T follicular helper cell (primary cell): ENCODE results near the gene OR8D2.

Source experiments
- DNase-seq: peaks from one replicate; pipeline ENCODE4 v3.0.0-alpha.2; 2020; ENCODE audit warnings: low read depth
- total RNA-seq, 2 experiments: gene quantifications; one replicate each; lab custom pipeline; 2026; lab: John Stamatoyannopoulos, UW

The OR8D2 gene
- total RNA-seq = 0 reads per million in 2 experiments

GRCh38 chr11:124320097-124320496 is at the start of gene OR8D2:
TSS of gene OR8D2 (minus strand) at chr11:124320197. CDS start at chr11:124320197, 0 bp downstream.
- DNase-seq = no peak

GRCh38 chr11:124359566-124359965 is 39.6 kb upstream of the OR8D2 start:
- no peak for DNase-seq

- DNase-seq = no peak
These were observed 26.4 kb upstream of the OR8D2 start for GRCh38 chr11:124346311-124346955.

GRCh38 chr11:124344346-124344745 is 24.3 kb upstream of the OR8D2 start:
- DNase-seq = no peak

- DNase-seq = no peak
These were observed 20.1 kb upstream of the OR8D2 start for GRCh38 chr11:124340142-124340447.

GRCh38 chr11:124339396-124340141 is 19.6 kb upstream of the OR8D2 start:
- no peak for DNase-seq

- DNase-seq = no peak
These were observed 11.9 kb upstream of the OR8D2 start for GRCh38 chr11:124331873-124332272.

GRCh38 chr11:124329787-124330478 is 9.9 kb upstream of the OR8D2 start:
- DNase-seq = no peak

- DNase-seq = no peak
These were observed 7.8 kb upstream of the OR8D2 start for GRCh38 chr11:124327775-124328174.

GRCh38 chr11:124322356-124322755 is 2.4 kb upstream of the OR8D2 start:
- no peak for DNase-seq

GRCh38 chr11:124315052-124315451 is 4.9 kb downstream of the OR8D2 start:
- no peak for DNase-seq

GRCh38 chr11:124313849-124314248 is 6.1 kb downstream of the OR8D2 start, which contains the start of gene OR8D1:
TSS of gene OR8D1 (minus strand) at chr11:124313949. CDS start at chr11:124310766, 3,183 bp downstream.
- no peak for DNase-seq

GRCh38 chr11:124313131-124313530 is 6.9 kb downstream of the OR8D2 start:
- no peak for DNase-seq

- DNase-seq = no peak
These were observed 8.3 kb downstream of the OR8D2 start for GRCh38 chr11:124311670-124312069.

- DNase-seq = no peak
These were observed 8.7 kb downstream of the OR8D2 start for GRCh38 chr11:124311269-124311668.

GRCh38 chr11:124310721-124311120 is 9.3 kb downstream of the OR8D2 start:
- DNase-seq = no peak

GRCh38 chr11:124307093-124307492 is 12.9 kb downstream of the OR8D2 start:
- DNase-seq = no peak

GRCh38 chr11:124302347-124303125 is 17.5 kb downstream of the OR8D2 start:
- DNase-seq = no peak

- DNase-seq = no peak
These were observed 18.4 kb downstream of the OR8D2 start for GRCh38 chr11:124301548-124301947.

- no peak for DNase-seq
These were observed 22.1 kb downstream of the OR8D2 start for GRCh38 chr11:124297921-124298320.

- no peak for DNase-seq
These were observed 24.0 kb downstream of the OR8D2 start for GRCh38 chr11:124296016-124296415.

- no peak for DNase-seq
These were observed 25.3 kb downstream of the OR8D2 start for GRCh38 chr11:124294687-124295086.
